Measurements from ENCODE around the gene RIC8A. TPM values are rescaled to one million over a fixed set of nuclear protein-coding genes. Genes with fewer than 3 reads are reported as not detected.
A peak's percentile ranks its signal among the peaks of the same experiment; 100 is the strongest.

The RIC8A gene
- total RNA-seq, 1 donor from 2014 or later: 107 TPM

- DNase-seq (ENCODE audit: low spot score): no peak
Measured at GRCh38 chr11:203945-204586, 3.4 kb upstream of the RIC8A start.

- DNase-seq (ENCODE audit: low spot score): no peak
Measured at GRCh38 chr11:204587-205109, 2.9 kb upstream of the RIC8A start.

DNA sequence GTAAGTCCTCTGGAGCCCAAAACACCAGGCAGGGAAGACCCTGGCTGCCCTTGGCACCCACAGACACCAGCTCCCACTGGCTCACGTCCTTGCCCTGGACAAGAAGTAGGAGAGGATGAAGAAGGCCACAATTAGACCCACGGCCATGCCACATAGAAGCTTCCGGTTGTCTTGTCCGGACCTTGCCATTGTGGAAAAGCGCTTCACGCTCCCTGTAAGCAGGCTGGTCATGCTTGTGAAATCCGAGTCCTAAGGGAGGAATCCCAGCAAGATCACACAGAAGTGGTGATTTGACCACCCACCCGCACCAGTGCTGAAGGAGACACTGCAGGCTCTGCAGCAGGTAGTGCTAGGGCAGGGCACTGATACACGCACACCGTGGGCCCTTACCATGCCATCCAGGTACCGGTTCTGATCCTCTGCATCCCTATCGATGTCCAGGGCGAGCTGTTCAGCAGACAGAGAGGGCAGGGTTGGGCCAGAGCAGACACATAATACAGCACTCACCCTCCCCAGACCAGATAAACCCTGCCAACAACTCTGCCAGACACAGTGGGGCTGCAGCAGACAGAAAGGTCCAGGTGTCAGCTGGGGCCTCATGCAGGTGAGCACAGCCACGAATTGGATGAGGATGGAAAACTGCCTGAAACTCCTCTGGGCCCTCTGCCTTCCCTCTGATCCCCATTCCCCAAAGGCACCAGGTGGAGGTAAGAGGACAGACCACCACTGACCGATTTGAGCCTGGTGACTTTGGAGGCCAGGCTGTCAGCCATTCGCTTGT, 2.1 kb upstream of the RIC8A start:
- DNase-seq (ENCODE audit: low spot score): peak; percentile 72

DNA sequence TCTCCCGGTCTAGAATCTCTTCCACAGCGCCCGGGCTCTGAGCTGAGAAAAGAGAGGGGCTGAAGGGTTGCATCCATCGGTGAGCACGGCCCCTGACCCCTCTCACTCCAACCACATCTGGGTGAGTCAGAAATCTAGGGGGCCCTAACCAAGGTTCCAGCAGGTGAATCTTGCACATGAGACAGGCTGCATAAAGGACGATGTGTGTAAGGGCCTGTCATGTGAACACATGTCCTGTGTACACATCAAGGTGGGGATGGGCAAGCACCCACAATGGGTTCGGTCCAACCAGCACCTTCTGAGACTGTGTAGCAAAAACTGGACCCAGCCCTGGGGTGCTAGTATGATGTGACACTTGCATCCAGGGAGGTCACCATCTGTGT, 1.5 kb upstream of the RIC8A start:
- DNase-seq (ENCODE audit: low spot score): no peak

DNA sequence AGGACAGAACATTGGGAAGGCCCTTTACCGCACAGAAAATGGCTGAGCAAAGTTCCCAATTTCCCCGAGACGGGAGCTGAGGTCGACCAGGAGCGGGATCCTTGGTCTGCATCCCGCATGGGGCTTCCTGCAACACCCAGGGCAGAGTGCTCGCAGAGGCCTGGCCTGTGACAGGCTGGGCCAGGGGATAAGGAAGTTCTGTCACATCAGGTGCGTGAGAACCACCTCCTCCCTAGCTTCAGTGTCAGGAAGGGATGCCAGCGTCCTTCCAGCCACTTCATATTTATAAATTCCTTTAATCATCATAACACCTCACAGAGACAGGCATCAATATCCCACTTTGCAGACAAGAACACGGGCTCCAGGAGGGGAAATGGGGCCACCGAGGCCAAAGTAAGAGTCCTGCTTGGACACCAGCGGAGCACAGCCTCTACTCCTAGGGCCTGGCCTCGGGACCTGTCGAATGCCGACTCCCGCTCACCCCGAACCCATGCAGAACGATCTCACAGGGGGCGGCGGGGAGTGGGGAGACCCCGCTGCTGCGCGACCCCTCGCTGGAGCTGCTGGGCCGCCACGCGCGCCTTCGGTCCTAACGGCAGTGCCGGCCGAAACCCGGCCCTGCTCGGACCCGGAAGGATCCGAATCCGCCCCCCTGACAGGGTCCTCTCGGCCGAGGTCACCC, 841 bp upstream of the RIC8A start:
- DNase-seq (ENCODE audit: low spot score): peak; percentile 89

GRCh38 chr11:207863-208180, 314 bp downstream of the RIC8A start:
- DNase-seq (ENCODE audit: low spot score): no peak

DNA sequence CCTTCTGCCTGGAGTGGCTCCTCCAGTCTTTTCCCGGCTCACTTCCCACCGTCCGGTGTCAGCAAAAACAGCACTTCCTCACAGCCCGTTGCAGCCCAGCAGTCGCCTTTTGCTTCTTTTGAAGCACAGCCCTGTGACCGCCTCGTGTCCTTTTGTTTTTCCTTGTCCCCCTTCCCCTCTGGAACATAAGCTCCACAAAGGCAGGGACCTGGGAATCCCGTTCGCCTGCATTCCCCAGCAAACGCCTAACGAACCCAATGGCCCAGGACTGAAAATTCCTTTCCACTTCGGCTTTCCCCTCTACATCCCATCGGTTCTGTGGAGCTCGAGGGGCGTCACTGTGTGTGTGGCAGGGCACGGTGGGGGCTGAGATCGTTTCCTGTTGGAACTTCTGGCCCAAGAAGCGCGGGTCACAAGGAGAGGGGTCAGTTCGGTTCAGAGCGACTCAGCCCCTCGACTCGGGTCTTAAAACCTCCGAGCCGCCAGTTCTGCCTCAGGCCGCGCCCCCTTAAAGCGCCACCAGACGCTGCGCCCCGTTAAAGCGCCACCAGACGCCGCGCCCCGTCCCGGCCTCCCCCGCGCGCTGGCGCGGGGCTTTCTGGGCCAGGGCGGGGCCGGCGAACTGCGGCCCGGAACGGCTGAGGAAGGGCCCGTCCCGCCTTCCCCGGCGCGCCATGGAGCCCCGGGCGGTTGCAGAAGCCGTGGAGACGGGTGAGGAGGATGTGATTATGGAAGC, 841 bp downstream of the RIC8A start:
- DNase-seq (ENCODE audit: low spot score): peak; percentile 95

DNA sequence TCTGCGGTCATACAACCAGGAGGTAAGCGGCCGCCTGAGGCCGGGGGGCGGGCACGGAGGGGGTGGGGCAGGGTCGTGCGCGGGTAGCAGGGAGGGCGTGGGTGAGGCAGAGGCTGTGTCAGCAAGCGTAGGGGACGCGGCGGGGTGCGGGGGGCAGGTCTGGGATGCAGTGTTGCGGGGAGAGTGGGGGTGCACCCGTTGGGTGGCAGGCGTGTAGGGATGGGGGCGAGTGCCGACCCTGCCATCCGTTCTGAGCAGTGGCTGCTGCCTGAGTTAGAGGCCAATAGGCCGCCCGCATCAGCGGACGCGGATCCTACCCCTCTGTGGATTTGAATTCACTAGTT, 1.4 kb downstream of the RIC8A start:
- no peak for DNase-seq (ENCODE audit: low spot score)

- peak; percentile 82 for DNase-seq (ENCODE audit: low spot score)
Measured at GRCh38 chr11:209275-210121, 2.0 kb downstream of the RIC8A start.

DNA sequence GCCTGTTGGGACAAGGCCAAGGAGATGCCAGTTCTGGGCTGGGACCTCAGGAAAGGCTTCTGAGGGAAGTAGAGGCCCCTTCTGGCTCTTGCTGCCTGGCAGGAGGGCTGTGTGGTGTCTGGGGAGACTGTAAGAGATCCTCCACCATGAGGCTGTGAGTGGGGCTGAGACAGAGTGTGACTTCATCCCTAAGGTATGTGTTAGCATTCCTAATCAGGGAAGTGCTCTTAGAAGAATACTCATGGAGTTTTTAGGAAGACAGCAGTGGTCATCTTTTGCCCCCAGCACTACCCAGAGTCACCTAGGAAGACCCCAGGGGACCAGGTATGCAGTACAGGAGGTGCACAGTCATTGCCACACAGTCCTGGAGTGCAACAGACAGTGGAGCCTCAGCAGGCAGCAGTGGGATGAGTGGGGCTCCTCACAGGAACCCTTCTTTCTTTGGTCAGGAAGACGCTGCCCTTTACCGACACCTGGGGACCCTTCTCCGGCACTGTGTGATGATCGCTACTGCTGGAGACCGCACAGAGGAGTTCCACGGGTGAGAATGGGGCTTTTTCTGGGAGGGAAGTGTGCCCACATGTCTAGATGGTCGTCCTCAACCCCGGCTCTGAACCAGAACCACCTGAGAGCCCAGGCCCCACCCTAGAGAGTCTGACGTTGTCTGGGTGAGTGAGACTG, 2.8 kb downstream of the RIC8A start:
- no peak for DNase-seq (ENCODE audit: low spot score)

GRCh38 chr11:210803-211180, 3.3 kb downstream of the RIC8A start:
- DNase-seq (ENCODE audit: low spot score): peak; percentile 80

DNA sequence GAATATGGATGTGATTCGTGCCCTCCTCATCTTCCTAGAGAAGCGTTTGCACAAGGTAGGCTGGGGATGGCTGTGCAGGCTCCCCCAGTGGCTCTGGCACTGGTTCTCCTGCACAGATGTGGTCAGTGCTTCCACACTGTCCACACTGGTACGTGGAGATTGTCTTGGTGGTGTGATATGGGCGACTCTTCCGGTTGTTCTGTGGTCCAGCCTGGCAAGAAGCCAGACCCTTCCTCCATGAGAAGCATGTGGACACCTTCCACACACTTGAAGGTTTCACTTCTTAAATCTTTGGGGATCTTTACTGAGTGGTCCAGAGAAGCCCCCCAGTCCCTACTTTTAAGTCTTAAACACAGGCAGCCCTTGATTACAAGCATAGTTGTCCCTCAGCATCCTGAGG, 3.8 kb downstream of the RIC8A start:
- no peak for DNase-seq (ENCODE audit: low spot score)

DNA sequence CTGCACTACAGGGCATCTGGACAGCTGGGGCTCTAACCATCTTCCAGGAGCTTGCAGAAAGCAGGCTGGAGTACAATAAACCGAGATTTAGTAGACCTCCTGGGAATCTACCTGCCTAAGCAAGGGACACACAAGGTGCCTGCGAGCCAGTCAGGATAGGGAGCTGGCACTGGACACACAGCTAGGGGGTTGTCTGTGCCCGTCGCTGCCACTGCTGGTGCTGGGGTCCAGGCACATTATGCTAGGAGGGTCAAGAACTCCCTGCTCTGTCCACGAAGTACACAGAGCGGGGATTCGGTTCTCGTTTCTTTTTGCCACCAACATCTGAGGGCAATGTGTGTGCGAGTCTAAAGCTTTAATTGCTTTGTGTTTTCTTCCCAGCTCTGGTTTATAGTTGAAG, 4.2 kb downstream of the RIC8A start:
- DNase-seq (ENCODE audit: low spot score): no peak

DNA sequence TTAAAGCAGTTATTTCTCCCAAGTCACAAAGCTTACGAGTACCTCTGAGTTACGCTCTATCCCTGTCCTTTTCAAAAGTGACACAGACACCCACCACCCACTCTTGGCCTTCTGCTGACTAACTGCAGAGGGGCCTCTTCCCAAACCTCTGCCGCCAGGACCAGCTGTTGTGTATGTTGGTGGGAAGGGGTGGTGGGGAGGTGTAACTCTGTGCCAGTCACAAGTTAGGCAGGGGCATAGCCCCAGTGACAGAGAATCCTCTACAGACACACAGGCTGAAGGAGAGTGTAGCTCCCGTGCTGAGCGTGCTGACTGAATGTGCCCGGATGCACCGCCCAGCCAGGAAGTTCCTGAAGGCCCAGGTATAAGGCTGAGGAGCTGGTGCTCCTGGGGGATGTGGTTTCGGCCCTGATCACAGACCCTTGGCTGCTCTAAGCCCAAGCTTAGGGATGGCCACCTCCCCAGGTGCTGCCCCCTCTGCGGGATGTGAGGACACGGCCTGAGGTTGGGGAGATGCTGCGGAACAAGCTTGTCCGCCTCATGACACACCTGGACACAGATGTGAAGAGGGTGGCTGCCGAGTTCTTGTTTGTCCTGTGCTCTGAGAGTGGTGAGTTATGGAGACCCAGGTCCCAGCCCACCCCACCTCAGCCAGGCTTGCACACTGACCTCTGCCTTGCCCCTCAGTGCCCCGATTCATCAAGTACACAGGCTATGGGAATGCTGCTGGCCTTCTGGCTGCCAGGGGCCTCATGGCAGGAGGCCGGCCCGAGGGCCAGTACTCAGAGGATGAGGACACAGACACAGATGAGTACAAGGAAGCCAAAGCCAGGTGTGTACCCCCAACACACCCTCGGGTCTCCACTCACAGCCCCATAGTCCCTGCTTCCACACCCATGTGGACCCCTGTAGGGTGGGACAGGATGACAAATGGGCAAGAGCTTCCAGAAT, 4.9 kb downstream of the RIC8A start:
- DNase-seq (ENCODE audit: low spot score): no peak

- DNase-seq (ENCODE audit: low spot score): no peak
Measured at GRCh38 chr11:213111-213510, 5.6 kb downstream of the RIC8A start.

- no peak for DNase-seq (ENCODE audit: low spot score)
Measured at GRCh38 chr11:214083-214482, 6.6 kb downstream of the RIC8A start.

GRCh38 chr11:215581-216037, 8.1 kb downstream of the RIC8A start:
- DNase-seq (ENCODE audit: low spot score): no peak

- no peak for DNase-seq (ENCODE audit: low spot score)
Measured at GRCh38 chr11:216081-216974, 8.8 kb downstream of the RIC8A start.
